ENCODE results near the gene DMAC2L. TPM values are rescaled to one million over a fixed set of nuclear protein-coding genes. Genes with fewer than 3 reads are reported as not detected.

Gene DMAC2L
- total RNA-seq, 1 experiment from 2014 or later: 15.4 TPM

GRCh38 chr14:50285861-50286260 is 26.3 kb upstream of the DMAC2L start:
- Histone ChIP-seq H3K27me3 (ENCODE audit: insufficient read depth, low read depth) (no peaks in the 10 kb centered on the region), H3K9me2 (ENCODE audit: insufficient read depth) (no peaks in the 10 kb centered on the region), H4K20me1 (ENCODE audit: insufficient read depth) (no peaks in the 10 kb centered on the region), H2AFZ (no peak overlapping the region), H3K36me3 (ENCODE audit: low read depth) (no peaks in the 10 kb centered on the region), H3K9me3 (ENCODE audit: insufficient read depth, low read depth) (no peaks in the 10 kb centered on the region), H3K4me3 (no peak overlapping the region), H3F3A (ENCODE audit: insufficient read depth, low read depth) (no peaks in the 10 kb centered on the region), H3K79me2 (ENCODE audit: low read depth) (no peaks in the 10 kb centered on the region), H3K27ac (no peak overlapping the region), H3K4me1 (replicated peaks; ENCODE audit: insufficient read depth) (no peaks in the 10 kb centered on the region), H3K4me2 (no peak overlapping the region)
- no TSS peak for BruUV-seq (replicated peaks)
- TF ChIP-seq EZH2 (IDR thresholded peaks at IDR 0.05; ENCODE audit: low read depth): no peak
- TF ChIP-seq, protein P1, sequence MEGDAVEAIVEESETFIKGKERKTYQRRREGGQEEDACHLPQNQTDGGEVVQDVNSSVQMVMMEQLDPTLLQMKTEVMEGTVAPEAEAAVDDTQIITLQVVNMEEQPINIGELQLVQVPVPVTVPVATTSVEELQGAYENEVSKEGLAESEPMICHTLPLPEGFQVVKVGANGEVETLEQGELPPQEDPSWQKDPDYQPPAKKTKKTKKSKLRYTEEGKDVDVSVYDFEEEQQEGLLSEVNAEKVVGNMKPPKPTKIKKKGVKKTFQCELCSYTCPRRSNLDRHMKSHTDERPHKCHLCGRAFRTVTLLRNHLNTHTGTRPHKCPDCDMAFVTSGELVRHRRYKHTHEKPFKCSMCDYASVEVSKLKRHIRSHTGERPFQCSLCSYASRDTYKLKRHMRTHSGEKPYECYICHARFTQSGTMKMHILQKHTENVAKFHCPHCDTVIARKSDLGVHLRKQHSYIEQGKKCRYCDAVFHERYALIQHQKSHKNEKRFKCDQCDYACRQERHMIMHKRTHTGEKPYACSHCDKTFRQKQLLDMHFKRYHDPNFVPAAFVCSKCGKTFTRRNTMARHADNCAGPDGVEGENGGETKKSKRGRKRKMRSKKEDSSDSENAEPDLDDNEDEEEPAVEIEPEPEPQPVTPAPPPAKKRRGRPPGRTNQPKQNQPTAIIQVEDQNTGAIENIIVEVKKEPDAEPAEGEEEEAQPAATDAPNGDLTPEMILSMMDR (conservative IDR thresholded peaks at IDR 0.05): no peak
- ChIA-PET POLR2A (ENCODE audit: unreplicated experiment) (no interaction called here), CTCF (interaction anchor here (0.6 kb wide), 1 partner anchor 479 kb away, joined by 6 read pairs; no protein-coding TSS in a partner anchor)
- intact Hi-C loops (cut with micrococcal nuclease; ENCODE audit: unreplicated experiment): no loop called here
- DNase-seq: no peak

DNA sequence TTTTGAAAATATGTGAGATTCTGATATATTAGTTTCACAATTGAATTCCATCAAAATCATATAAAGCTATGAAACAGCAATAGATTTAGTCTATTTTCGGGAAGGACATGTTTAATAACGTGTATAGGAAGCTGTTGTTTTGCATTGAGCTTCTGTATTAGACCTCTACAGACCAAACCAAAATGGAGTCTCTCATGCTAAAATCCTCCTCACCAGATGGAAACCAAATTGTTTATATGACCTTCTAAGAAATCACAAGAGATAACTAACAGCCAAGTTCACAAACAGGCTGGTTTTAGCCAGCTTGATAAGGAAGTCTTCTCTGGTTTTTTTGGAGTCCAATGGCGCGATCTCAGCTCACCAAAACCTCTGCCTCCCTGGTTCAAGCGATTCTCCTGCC is 24.0 kb upstream of the DMAC2L start:
- Histone ChIP-seq H3K4me1 (replicated peaks; ENCODE audit: insufficient read depth) (no peaks in the 10 kb centered on the region), H3K79me2 (ENCODE audit: low read depth) (no peaks in the 10 kb centered on the region), H3F3A (ENCODE audit: insufficient read depth, low read depth) (no peaks in the 10 kb centered on the region), H3K27ac (no peak overlapping the region), H3K36me3 (ENCODE audit: low read depth) (no peaks in the 10 kb centered on the region), H3K4me2 (no peak overlapping the region), H3K9me3 (ENCODE audit: insufficient read depth, low read depth) (no peaks in the 10 kb centered on the region), H3K4me3 (no peak overlapping the region), H3K27me3 (ENCODE audit: insufficient read depth, low read depth) (no peaks in the 10 kb centered on the region), H2AFZ (no peak overlapping the region), H4K20me1 (ENCODE audit: insufficient read depth) (no peaks in the 10 kb centered on the region), H3K9me2 (ENCODE audit: insufficient read depth) (no peaks in the 10 kb centered on the region)
- ChIA-PET CTCF (no interaction called here), POLR2A (ENCODE audit: unreplicated experiment) (interaction anchor here (0.5 kb wide), 1 partner anchor 11 kb away, joined by 5 read pairs; no protein-coding TSS in a partner anchor)
- TF ChIP-seq, protein P1 (conservative IDR thresholded peaks at IDR 0.05): no peak
- TF ChIP-seq EZH2 (IDR thresholded peaks at IDR 0.05; ENCODE audit: low read depth): no peak
- no TSS peak for BruUV-seq (replicated peaks)
- no peak for DNase-seq
- intact Hi-C loops (cut with micrococcal nuclease; ENCODE audit: unreplicated experiment): no loop called here

DNA sequence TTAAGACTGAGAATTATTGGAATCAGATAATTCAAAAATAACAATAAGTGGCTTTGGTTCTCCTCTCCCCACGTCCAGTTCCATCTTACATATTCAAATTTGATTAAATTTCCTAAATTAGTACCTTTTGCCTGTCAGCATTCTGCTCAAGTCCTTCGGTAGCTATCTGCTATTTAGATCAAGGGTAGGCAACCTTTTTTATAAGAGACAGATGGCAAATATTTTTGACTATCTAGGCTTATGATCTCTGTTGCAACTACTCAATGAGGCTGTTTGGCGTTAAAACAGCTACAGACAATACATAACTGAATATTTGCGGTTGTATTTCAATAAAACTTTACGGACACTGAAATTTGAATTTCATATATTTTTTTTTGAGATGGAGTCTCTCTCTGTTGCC is 21.8 kb upstream of the DMAC2L start:
- ChIA-PET POLR2A (ENCODE audit: unreplicated experiment) (no interaction called here), CTCF (no interaction called here)
- H2AFZ ChIP-seq: no peak overlapping the region
- TF ChIP-seq, protein P1 (conservative IDR thresholded peaks at IDR 0.05): no peak
- TF ChIP-seq EZH2 (IDR thresholded peaks at IDR 0.05; ENCODE audit: low read depth): no peak
- H3K27ac ChIP-seq: no peak overlapping the region
- no peaks in the 10 kb centered on the region for H3K79me2 ChIP-seq (ENCODE audit: low read depth)
- no peaks in the 10 kb centered on the region; the same call in 1 of the 2 replicates for H3F3A ChIP-seq (ENCODE audit: insufficient read depth, low read depth)
- H3K9me2 ChIP-seq (ENCODE audit: insufficient read depth): no peaks in the 10 kb centered on the region
- no peaks in the 10 kb centered on the region for H3K4me1 ChIP-seq (replicated peaks; ENCODE audit: insufficient read depth)
- no TSS peak for BruUV-seq (replicated peaks)
- no peak overlapping the region for H3K4me2 ChIP-seq
- no peaks in the 10 kb centered on the region for H3K9me3 ChIP-seq (ENCODE audit: insufficient read depth, low read depth)
- H3K27me3 ChIP-seq (ENCODE audit: insufficient read depth, low read depth): no peaks in the 10 kb centered on the region
- no peaks in the 10 kb centered on the region for H3K36me3 ChIP-seq (ENCODE audit: low read depth)
- no peak for DNase-seq
- no peaks in the 10 kb centered on the region for H4K20me1 ChIP-seq (ENCODE audit: insufficient read depth)
- H3K4me3 ChIP-seq: no peak overlapping the region
- intact Hi-C loops (cut with micrococcal nuclease; ENCODE audit: unreplicated experiment): no loop called here
